KMS-11 (cell line): ENCODE measurements around the gene CHAT.

Experiments used
- H2AFZ ChIP-seq: fragments of 200-600 bp; sonication (generic); 2 replicates; pipeline ENCODE4 v1.6.1; 2016; ENCODE audit warnings: antibody characterized with exemption, mixed run types, low read depth
- H3K27ac ChIP-seq: fragments of 200-600 bp; sonication (generic); 2 replicates; pipeline ENCODE4 v1.6.1; 2016; ENCODE audit warnings: mild to moderate bottlenecking, mixed run types
- H3K27me3 ChIP-seq: fragments of 200-600 bp; sonication (generic); 2 replicates; pipeline ENCODE4 v1.6.1; 2017; ENCODE audit warnings: mild to moderate bottlenecking, low read depth, mixed run types, moderate library complexity; ENCODE audit not compliant: insufficient read depth
- H3K36me3 ChIP-seq: fragments of 200-600 bp; sonication (generic); 2 replicates; pipeline ENCODE4 v1.6.1; 2017; ENCODE audit warnings: mild to moderate bottlenecking, mixed run types; ENCODE audit not compliant: insufficient read depth
- H3K4me1 ChIP-seq: fragments of 200-600 bp; sonication (generic); 2 replicates; pipeline ENCODE4 v1.6.1; 2016; ENCODE audit warnings: mild to moderate bottlenecking, low read depth, mixed run types; ENCODE audit not compliant: poor library complexity, severe bottlenecking
- H3K4me2 ChIP-seq: fragments of 200-600 bp; sonication (generic); 2 replicates; pipeline ENCODE4 v1.7.0; 2016; ENCODE audit warnings: mild to moderate bottlenecking, mixed run types
- H3K4me3 ChIP-seq: fragments of 200-600 bp; sonication (generic); IDR thresholded peaks from 2 replicates; pipeline ENCODE4 v1.6.1; 2017; ENCODE audit warnings: low read depth, low read length, mixed read lengths; ENCODE audit not compliant: insufficient read depth
- H3K79me2 ChIP-seq: fragments of 200-600 bp; sonication (generic); 2 replicates; pipeline ENCODE4 v1.6.1; 2016; ENCODE audit warnings: low read depth, mixed run types; ENCODE audit not compliant: insufficient read depth
- H3K9ac ChIP-seq: fragments of 200-600 bp; sonication (generic); 2 replicates; pipeline ENCODE4 v1.6.1; 2016; ENCODE audit warnings: mild to moderate bottlenecking, mixed run types
- H4K20me1 ChIP-seq: fragments of 200-600 bp; sonication (generic); 2 replicates; pipeline ENCODE4 v1.6.1; 2016; ENCODE audit warnings: mild to moderate bottlenecking, mixed run types; ENCODE audit not compliant: insufficient read depth
- TF ChIP-seq, protein P1 (sequence below): fragments of 200-600 bp; sonication (generic); conservative IDR thresholded peaks from 2 replicates; pipeline ENCODE4 v1.6.1; 2017; ENCODE audit warnings: low read depth, mild to moderate bottlenecking, antibody characterized with exemption, low read length, moderate library complexity, mixed read lengths

CHAT gene

GRCh38 chr10:49690698-49691356 lies 77.0 kb downstream of the CHAT start:
- H3K4me2 ChIP-seq, result no peak overlapping the region

GRCh38 chr10:49691588-49691987 lies 77.8 kb downstream of the CHAT start:
- no peaks in the 10 kb centered on the region for H3K79me2 ChIP-seq
- TF ChIP-seq, protein P1, sequence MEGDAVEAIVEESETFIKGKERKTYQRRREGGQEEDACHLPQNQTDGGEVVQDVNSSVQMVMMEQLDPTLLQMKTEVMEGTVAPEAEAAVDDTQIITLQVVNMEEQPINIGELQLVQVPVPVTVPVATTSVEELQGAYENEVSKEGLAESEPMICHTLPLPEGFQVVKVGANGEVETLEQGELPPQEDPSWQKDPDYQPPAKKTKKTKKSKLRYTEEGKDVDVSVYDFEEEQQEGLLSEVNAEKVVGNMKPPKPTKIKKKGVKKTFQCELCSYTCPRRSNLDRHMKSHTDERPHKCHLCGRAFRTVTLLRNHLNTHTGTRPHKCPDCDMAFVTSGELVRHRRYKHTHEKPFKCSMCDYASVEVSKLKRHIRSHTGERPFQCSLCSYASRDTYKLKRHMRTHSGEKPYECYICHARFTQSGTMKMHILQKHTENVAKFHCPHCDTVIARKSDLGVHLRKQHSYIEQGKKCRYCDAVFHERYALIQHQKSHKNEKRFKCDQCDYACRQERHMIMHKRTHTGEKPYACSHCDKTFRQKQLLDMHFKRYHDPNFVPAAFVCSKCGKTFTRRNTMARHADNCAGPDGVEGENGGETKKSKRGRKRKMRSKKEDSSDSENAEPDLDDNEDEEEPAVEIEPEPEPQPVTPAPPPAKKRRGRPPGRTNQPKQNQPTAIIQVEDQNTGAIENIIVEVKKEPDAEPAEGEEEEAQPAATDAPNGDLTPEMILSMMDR, result no peak
- no peak overlapping the region for H3K4me2 ChIP-seq
- no peaks in the 10 kb centered on the region for H4K20me1 ChIP-seq
- no peak overlapping the region for H3K9ac ChIP-seq
- H2AFZ ChIP-seq, result no peak overlapping the region
- no peak overlapping the region for H3K4me3 ChIP-seq
- H3K27me3 ChIP-seq, result no peaks in the 10 kb centered on the region
- H3K4me1 ChIP-seq, result no peaks in the 10 kb centered on the region
- H3K27ac ChIP-seq, result no peak overlapping the region
- no peaks in the 10 kb centered on the region for H3K36me3 ChIP-seq

More at GRCh38 chr10:49690698-49691356, 77.0 kb downstream of the CHAT start:
- Histone ChIP-seq H3K4me3 (no peak overlapping the region), H3K9ac (no peak overlapping the region), H3K4me1 (no peaks in the 10 kb centered on the region), H2AFZ (no peak overlapping the region), H3K27me3 (no peaks in the 10 kb centered on the region), H3K36me3 (no peaks in the 10 kb centered on the region), H3K79me2 (no peaks in the 10 kb centered on the region), H3K27ac (no peak overlapping the region), H4K20me1 (no peaks in the 10 kb centered on the region)
- TF ChIP-seq, protein P1, result no peak

DNA sequence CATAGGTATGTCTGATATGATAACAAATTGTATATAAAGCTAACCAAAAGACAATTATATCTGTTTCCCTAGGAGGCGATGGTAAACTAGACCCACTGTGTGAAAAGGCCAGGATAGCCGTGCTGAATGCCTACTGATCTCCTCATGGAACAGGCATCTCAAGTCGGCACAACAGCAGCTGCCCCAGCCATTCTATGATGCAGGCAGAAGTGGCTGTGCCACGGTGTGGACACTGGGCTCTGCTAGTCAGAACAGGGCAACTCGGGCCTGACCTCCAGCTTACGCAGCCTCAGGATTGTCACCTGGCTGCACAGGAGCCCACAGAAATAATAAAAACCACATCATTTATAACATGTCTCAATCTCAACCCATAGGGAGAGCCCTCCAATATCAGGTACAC lies 80.6 kb downstream of the CHAT start:
- TF ChIP-seq, protein P1, result no peak
- Histone ChIP-seq H3K4me1 (no peaks in the 10 kb centered on the region), H3K36me3 (no peaks in the 10 kb centered on the region), H4K20me1 (no peaks in the 10 kb centered on the region), H3K9ac (no peak overlapping the region), H3K27me3 (no peaks in the 10 kb centered on the region), H3K79me2 (no peaks in the 10 kb centered on the region), H3K4me3 (no peak overlapping the region), H3K4me2 (no peak overlapping the region), H2AFZ (no peak overlapping the region), H3K27ac (no peak overlapping the region)

GRCh38 chr10:49696311-49696710 lies 82.5 kb downstream of the CHAT start:
- Histone ChIP-seq H3K27me3 (no peaks in the 10 kb centered on the region), H3K9ac (no peak overlapping the region), H3K4me2 (no peak overlapping the region), H3K27ac (no peak overlapping the region), H3K4me1 (no peaks in the 10 kb centered on the region), H3K4me3 (no peak overlapping the region), H3K79me2 (no peaks in the 10 kb centered on the region), H4K20me1 (no peaks in the 10 kb centered on the region), H2AFZ (no peak overlapping the region), H3K36me3 (no peaks in the 10 kb centered on the region)
- TF ChIP-seq, protein P1, result no peak
